ENCODE results near the gene RTN1. TPM values are rescaled to one million over a fixed set of nuclear protein-coding genes. Genes with fewer than 3 reads are reported as not detected.
A peak's percentile ranks its signal among the peaks of the same experiment; 100 is the strongest.

Gene RTN1
- total RNA-seq, 1 donor from 2014 or later, result 2.6 TPM

GRCh38 chr14:59582161-59582560 lies 288.4 kb downstream of the RTN1 start:
- H3K27ac ChIP-seq (ENCODE audit: low read depth, low read length), result no peak overlapping the region
- no peaks in the 10 kb centered on the region for H3K36me3 ChIP-seq (ENCODE audit: control insufficient read depth in 3 of 3, insufficient read depth in 3 of 3, low read length in 3 of 3)
- H3K9ac ChIP-seq (ENCODE audit: low read depth in 1 of 3, low read length in 3 of 3), result no peak overlapping the region
- no peak overlapping the region for H3K4me3 ChIP-seq (ENCODE audit: low read length in 3 of 3)
- no peaks in the 10 kb centered on the region for H3K4me1 ChIP-seq (ENCODE audit: control insufficient read depth in 3 of 3, insufficient read depth in 3 of 3, low read length in 3 of 3)
- peaks cover 0 to 4% (median 0%) of the 10 kb centered on the region in 3 donors for H3K27me3 ChIP-seq (ENCODE audit: control insufficient read depth in 3 of 3, insufficient read depth in 3 of 3, low read length in 3 of 3)
- no peaks in the 10 kb centered on the region for H3K9me3 ChIP-seq (ENCODE audit: control insufficient read depth in 3 of 3, low read length in 3 of 3)

DNA sequence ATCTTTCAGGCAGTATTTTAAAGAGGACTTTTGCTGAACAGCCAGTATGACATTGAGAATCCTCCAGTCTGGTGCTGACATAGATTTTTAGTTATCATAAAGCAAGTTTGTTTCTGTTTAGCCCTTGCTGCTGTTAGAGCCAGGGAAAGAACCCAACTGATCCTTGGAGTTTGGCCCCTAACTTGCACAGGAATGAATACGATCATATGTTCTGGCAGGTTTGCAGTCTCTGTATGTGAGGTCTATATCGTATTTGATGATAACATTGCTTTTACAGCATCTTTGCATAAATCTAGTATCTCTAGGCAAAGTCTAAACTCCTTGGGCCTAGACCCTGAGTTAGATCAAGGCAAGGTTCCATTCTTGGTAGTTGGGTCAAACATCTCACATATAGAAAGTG lies 289.7 kb downstream of the RTN1 start:
- H3K27me3 ChIP-seq (ENCODE audit: control insufficient read depth in 3 of 3, insufficient read depth in 3 of 3, low read length in 3 of 3), result peaks cover 2 to 4% (median 3%) of the 10 kb centered on the region in 3 donors
- H3K27ac ChIP-seq (ENCODE audit: low read depth, low read length), result no peak overlapping the region
- H3K36me3 ChIP-seq (ENCODE audit: control insufficient read depth in 3 of 3, insufficient read depth in 3 of 3, low read length in 3 of 3), result no peaks in the 10 kb centered on the region
- H3K9me3 ChIP-seq (ENCODE audit: control insufficient read depth in 3 of 3, low read length in 3 of 3), result no peaks in the 10 kb centered on the region
- H3K4me1 ChIP-seq (ENCODE audit: control insufficient read depth in 3 of 3, insufficient read depth in 3 of 3, low read length in 3 of 3), result peaks cover 6 to 7% (median 6%) of the 10 kb centered on the region in 3 donors
- no peak overlapping the region for H3K4me3 ChIP-seq (ENCODE audit: low read length in 3 of 3)
- H3K9ac ChIP-seq (ENCODE audit: low read depth in 1 of 3, low read length in 3 of 3), result no peak overlapping the region

- no peaks in the 10 kb centered on the region for H3K9me3 ChIP-seq (ENCODE audit: control insufficient read depth in 3 of 3, low read length in 3 of 3)
- H3K27ac ChIP-seq (ENCODE audit: low read depth, low read length), result no peak within 1 kb of the TSS
- H3K4me3 ChIP-seq (ENCODE audit: low read length in 3 of 3), result peak within 1 kb of the TSS; percentile 60 to 79 (median 66)
- peak within 1 kb of the TSS in 2 of 3 donors; percentile 27 to 66 for H3K9ac ChIP-seq (ENCODE audit: low read depth in 1 of 3, low read length in 3 of 3)
- H3K27me3 ChIP-seq (ENCODE audit: control insufficient read depth in 3 of 3, insufficient read depth in 3 of 3, low read length in 3 of 3), result peaks cover 2 to 4% (median 3%) of the 10 kb centered on the region in 3 donors
- H3K4me1 ChIP-seq (ENCODE audit: control insufficient read depth in 3 of 3, insufficient read depth in 3 of 3, low read length in 3 of 3), result peaks cover 6 to 7% (median 6%) of the 10 kb centered on the region in 3 donors
- no peaks in the 10 kb centered on the region for H3K36me3 ChIP-seq (ENCODE audit: control insufficient read depth in 3 of 3, insufficient read depth in 3 of 3, low read length in 3 of 3)
Observed at GRCh38 chr14:59576332-59577294, 294.0 kb downstream of the RTN1 start, which contains the start of gene CCDC175. Gene CCDC175, minus strand, starts transcription at chr14:59576812. Its CDS starts 37 bp downstream, at chr14:59576775.

DNA sequence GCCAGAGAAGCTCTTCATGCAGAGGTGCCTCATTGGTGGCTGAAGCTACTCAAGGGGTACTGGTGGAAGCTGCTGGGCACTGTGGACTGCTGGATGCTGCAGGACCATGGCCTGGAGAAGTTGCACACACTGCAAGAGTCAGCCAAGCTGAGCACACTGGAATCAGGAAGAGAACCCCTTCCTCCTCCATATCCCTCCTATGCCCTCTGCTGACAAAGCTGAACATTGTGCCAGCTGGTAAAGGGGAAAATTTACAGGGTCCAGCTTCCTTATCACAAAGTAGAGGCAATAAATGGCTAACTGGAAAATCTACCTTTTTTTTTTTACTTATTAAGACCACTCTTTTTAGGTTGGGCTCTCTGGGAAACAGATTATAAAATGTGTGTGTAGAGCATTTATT lies 300.5 kb downstream of the RTN1 start:
- Histone ChIP-seq H3K4me1 (ENCODE audit: control insufficient read depth in 3 of 3, insufficient read depth in 3 of 3, low read length in 3 of 3) (no peaks in the 10 kb centered on the region), H3K27ac (ENCODE audit: low read depth, low read length) (no peak overlapping the region), H3K4me3 (ENCODE audit: low read length in 3 of 3) (no peak overlapping the region), H3K9ac (ENCODE audit: low read depth in 1 of 3, low read length in 3 of 3) (no peak overlapping the region), H3K27me3 (ENCODE audit: control insufficient read depth in 3 of 3, insufficient read depth in 3 of 3, low read length in 3 of 3) (no peaks in the 10 kb centered on the region), H3K36me3 (ENCODE audit: control insufficient read depth in 3 of 3, insufficient read depth in 3 of 3, low read length in 3 of 3) (no peaks in the 10 kb centered on the region), H3K9me3 (ENCODE audit: control insufficient read depth in 3 of 3, low read length in 3 of 3) (no peaks in the 10 kb centered on the region)

GRCh38 chr14:59566725-59567124 lies 303.9 kb downstream of the RTN1 start:
- H3K9ac ChIP-seq (ENCODE audit: low read depth in 1 of 3, low read length in 3 of 3), result no peak overlapping the region
- H3K27me3 ChIP-seq (ENCODE audit: control insufficient read depth in 3 of 3, insufficient read depth in 3 of 3, low read length in 3 of 3), result no peaks in the 10 kb centered on the region
- no peak overlapping the region for H3K27ac ChIP-seq (ENCODE audit: low read depth, low read length)
- H3K9me3 ChIP-seq (ENCODE audit: control insufficient read depth in 3 of 3, low read length in 3 of 3), result no peaks in the 10 kb centered on the region
- no peaks in the 10 kb centered on the region for H3K4me1 ChIP-seq (ENCODE audit: control insufficient read depth in 3 of 3, insufficient read depth in 3 of 3, low read length in 3 of 3)
- no peak overlapping the region for H3K4me3 ChIP-seq (ENCODE audit: low read length in 3 of 3)
- no peaks in the 10 kb centered on the region for H3K36me3 ChIP-seq (ENCODE audit: control insufficient read depth in 3 of 3, insufficient read depth in 3 of 3, low read length in 3 of 3)

DNA sequence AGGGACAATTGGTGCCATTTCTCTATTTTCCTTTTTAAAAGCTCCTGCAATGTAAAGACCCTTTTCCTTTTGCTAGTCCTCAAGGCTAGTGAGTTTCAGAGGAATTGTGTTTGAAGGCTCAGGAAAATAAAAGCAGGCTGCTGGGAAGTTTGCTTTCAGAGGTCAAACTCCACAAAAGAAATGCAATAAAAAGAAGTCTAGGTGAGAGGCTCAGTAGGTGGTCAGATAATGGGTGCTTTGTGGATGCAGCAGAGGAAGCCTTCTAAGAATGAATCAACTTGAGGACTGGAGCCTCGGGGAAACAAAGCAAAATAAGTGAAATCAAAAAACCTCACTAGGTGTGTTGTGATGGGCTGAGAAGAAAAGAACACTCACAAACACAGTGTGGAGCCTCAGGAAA lies 304.3 kb downstream of the RTN1 start:
- no peaks in the 10 kb centered on the region for H3K27me3 ChIP-seq (ENCODE audit: control insufficient read depth in 3 of 3, insufficient read depth in 3 of 3, low read length in 3 of 3)
- no peaks in the 10 kb centered on the region for H3K9me3 ChIP-seq (ENCODE audit: control insufficient read depth in 3 of 3, low read length in 3 of 3)
- no peak overlapping the region for H3K9ac ChIP-seq (ENCODE audit: low read depth in 1 of 3, low read length in 3 of 3)
- H3K27ac ChIP-seq (ENCODE audit: low read depth, low read length), result no peak overlapping the region
- no peaks in the 10 kb centered on the region for H3K36me3 ChIP-seq (ENCODE audit: control insufficient read depth in 3 of 3, insufficient read depth in 3 of 3, low read length in 3 of 3)
- H3K4me3 ChIP-seq (ENCODE audit: low read length in 3 of 3), result no peak overlapping the region
- no peaks in the 10 kb centered on the region for H3K4me1 ChIP-seq (ENCODE audit: control insufficient read depth in 3 of 3, insufficient read depth in 3 of 3, low read length in 3 of 3)

DNA sequence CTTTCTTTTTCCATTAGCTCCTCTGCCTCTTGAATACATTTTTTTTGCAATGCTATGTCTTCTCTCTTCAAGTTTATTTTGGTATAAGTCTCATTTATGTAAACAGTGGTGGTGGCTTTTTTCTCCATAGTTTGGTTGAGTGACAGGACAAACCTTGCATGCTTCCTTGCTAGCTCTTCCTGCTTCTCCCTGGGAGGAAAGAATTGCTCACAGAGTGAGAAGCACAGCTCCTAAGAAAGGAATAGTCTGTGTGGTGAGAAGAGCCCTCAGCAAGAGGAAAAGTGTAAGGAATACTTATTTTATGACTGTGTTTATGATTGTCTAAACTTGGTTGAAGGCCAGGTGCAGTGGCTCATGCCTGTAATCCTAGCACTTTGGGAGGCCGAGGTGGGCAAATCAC lies 305.5 kb downstream of the RTN1 start:
- Histone ChIP-seq H3K9ac (ENCODE audit: low read depth in 1 of 3, low read length in 3 of 3) (no peak overlapping the region), H3K27me3 (ENCODE audit: control insufficient read depth in 3 of 3, insufficient read depth in 3 of 3, low read length in 3 of 3) (no peaks in the 10 kb centered on the region), H3K4me1 (ENCODE audit: control insufficient read depth in 3 of 3, insufficient read depth in 3 of 3, low read length in 3 of 3) (no peaks in the 10 kb centered on the region)

GRCh38 chr14:59564366-59564765 lies 306.2 kb downstream of the RTN1 start:
- Histone ChIP-seq H3K4me1 (ENCODE audit: control insufficient read depth in 3 of 3, insufficient read depth in 3 of 3, low read length in 3 of 3) (no peaks in the 10 kb centered on the region), H3K9me3 (ENCODE audit: control insufficient read depth in 3 of 3, low read length in 3 of 3) (no peaks in the 10 kb centered on the region), H3K36me3 (ENCODE audit: control insufficient read depth in 3 of 3, insufficient read depth in 3 of 3, low read length in 3 of 3) (no peaks in the 10 kb centered on the region), H3K9ac (ENCODE audit: low read depth in 1 of 3, low read length in 3 of 3) (no peak overlapping the region), H3K27me3 (ENCODE audit: control insufficient read depth in 3 of 3, insufficient read depth in 3 of 3, low read length in 3 of 3) (no peaks in the 10 kb centered on the region), H3K27ac (ENCODE audit: low read depth, low read length) (no peak overlapping the region), H3K4me3 (ENCODE audit: low read length in 3 of 3) (no peak overlapping the region)

More for the DNA sequence above, 305.5 kb downstream of the RTN1 start:
- H3K36me3 ChIP-seq (ENCODE audit: control insufficient read depth in 3 of 3, insufficient read depth in 3 of 3, low read length in 3 of 3), result no peaks in the 10 kb centered on the region
- H3K4me3 ChIP-seq (ENCODE audit: low read length in 3 of 3), result no peak overlapping the region
- no peak overlapping the region for H3K27ac ChIP-seq (ENCODE audit: low read depth, low read length)
- H3K9me3 ChIP-seq (ENCODE audit: control insufficient read depth in 3 of 3, low read length in 3 of 3), result no peaks in the 10 kb centered on the region

- no peaks in the 10 kb centered on the region for H3K4me1 ChIP-seq (ENCODE audit: control insufficient read depth in 3 of 3, insufficient read depth in 3 of 3, low read length in 3 of 3)
- no peak overlapping the region for H3K27ac ChIP-seq (ENCODE audit: low read depth, low read length)
- H3K4me3 ChIP-seq (ENCODE audit: low read length in 3 of 3), result no peak overlapping the region
- H3K9ac ChIP-seq (ENCODE audit: low read depth in 1 of 3, low read length in 3 of 3), result no peak overlapping the region
- H3K36me3 ChIP-seq (ENCODE audit: control insufficient read depth in 3 of 3, insufficient read depth in 3 of 3, low read length in 3 of 3), result no peaks in the 10 kb centered on the region
- H3K9me3 ChIP-seq (ENCODE audit: control insufficient read depth in 3 of 3, low read length in 3 of 3), result peaks cover 0 to 2% (median 0%) of the 10 kb centered on the region in 3 donors
- no peaks in the 10 kb centered on the region for H3K27me3 ChIP-seq (ENCODE audit: control insufficient read depth in 3 of 3, insufficient read depth in 3 of 3, low read length in 3 of 3)
Observed at GRCh38 chr14:59547310-59547709, 323.3 kb downstream of the RTN1 start.
